GM19467 (cell line): ENCODE measurements around the gene ZC3H12A.
A peak's percentile ranks its signal among the peaks of the same experiment; 100 is the strongest.

Experiments
- ATAC-seq: cut with Tn5 transposase; IDR thresholded peaks from one replicate; pipeline ENCODE4 v1.9.1; 2021; ENCODE audit warnings: mild to moderate bottlenecking, moderate library complexity; ENCODE audit not compliant: unreplicated experiment

The ZC3H12A gene

DNA sequence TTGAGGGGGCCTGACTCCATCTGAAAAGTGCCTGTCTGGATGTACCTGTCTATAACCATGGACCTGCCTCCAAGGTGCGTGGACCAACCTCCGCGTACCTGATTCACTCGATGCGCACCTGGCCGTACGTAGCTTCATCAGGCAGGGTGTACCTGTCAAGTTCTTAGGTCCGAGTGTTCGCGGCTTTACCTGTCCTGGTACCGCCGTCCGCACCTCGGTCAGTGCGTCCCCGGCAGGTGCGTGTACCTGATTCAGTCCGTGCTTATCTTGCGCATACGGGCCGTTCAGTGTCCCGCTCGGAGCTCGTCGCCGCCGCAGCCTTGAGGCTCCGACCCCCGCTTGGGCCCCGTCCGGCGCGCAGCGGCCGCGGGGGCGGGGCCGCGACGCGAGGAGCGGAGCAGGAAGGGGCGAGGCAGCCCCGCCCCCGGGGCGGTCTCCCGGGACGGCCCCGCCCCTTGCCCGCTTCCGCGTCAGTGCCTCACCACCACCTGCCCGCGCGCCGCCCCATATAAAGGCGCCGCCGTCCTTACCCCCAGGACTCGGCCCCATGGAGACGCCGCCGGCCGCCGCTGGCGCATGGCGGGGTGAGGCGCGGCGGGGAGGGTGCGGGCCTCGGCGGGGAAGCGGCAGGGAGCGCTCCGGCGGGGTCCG lies at the start of gene ZC3H12A:
TSS of gene ZC3H12A (plus strand) at position 535 of the 651 bp plus-strand sequence. CDS start 917 bp downstream, outside the sequence.
- ATAC-seq = peak; percentile 55

DNA sequence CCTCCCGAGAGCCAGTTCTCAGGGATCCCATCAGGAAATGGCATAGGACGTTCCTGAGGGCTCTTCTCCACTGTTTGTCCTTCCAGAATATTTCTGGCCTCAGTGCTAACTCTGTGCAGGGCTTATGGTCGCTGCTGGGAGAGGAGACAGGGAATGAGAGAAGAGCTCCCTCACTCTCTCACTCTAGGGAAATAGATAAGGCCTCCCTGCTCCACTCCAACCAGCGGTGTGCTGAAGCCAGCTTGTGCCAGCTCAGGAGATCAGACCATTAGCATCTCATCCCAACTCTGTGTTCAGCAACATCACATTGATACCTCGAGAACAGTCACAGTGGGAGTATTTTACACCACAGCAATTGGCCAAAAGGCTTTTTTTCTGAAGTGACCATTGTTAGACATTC lies 49.2 kb upstream of the ZC3H12A start:
- ATAC-seq = no peak

GRCh38 chr1:37429029-37429428 lies 45.4 kb upstream of the ZC3H12A start:
- no peak for ATAC-seq

- ATAC-seq = no peak
Measured at GRCh38 chr1:37430103-37430985, 44.0 kb upstream of the ZC3H12A start.

DNA sequence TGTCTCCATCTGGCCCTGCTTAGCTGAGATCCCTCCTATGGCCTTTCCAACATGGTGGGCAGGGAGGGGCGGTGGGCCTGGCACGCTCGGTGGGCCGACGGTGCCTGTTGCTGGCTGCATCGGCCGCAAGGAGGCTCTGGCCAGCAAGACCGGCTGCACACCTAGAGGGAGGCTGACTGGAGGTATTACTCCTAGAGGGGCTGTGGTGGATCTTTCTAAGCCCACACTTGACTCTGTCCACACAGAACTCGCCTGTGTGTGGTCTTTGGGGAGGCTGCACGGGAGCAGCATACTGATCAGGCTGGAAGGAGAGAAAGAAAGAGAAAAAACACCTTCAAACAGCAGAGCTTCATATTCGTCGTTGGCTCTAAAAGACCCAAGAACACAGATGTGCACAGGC lies 41.7 kb upstream of the ZC3H12A start:
- no peak for ATAC-seq

GRCh38 chr1:37433171-37433570 lies 41.2 kb upstream of the ZC3H12A start:
- ATAC-seq = no peak

DNA sequence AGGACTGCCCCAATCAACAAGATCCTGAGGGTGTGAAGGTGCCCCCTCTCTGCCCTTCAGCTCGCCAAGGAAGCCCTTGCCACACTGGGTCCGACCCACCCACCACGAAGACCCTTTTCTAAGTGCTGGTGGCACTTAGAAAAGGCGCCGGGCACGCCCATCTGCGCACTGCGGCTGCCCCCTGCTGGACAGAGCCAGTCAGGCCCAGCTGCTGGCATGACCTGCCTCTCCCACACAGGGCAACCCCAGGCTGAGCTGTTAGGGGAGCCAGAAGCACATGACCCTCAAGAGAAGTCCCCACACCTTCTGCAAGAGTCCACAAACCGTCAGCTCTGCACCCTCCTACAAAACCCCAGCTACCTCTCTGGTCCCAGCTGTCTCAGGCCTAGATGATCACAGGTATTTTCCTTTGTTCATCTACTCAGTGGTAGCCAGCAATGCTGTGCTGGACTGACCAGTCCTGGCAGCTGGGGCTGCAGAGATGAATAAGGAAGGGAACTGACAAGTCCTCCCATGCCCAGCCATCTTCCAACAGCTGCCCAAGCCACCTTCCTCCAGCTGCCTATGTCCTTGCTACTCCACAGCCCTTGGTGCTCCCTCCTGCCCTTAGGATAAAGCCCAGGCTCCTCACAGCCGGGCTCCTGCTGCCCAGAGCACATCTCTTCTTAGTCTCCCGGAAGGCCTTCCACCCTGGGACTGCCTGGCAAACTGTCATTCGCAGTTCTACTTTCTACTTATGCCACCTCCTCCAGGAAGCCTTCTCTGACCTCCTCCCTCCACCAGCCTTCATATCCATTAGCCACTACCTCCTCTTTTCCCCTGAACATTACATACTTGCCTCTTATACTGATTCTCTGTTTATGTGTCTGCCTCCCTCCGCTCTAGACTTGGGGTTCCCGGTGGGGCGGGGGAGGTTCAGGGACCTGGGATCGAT lies 39.8 kb upstream of the ZC3H12A start:
- ATAC-seq = no peak

- ATAC-seq = no peak
Measured at GRCh38 chr1:37437087-37437486, 37.3 kb upstream of the ZC3H12A start.

GRCh38 chr1:37438037-37438868 lies 36.1 kb upstream of the ZC3H12A start:
- ATAC-seq = no peak

- no peak for ATAC-seq
Measured at GRCh38 chr1:37438869-37439343, 35.5 kb upstream of the ZC3H12A start.

GRCh38 chr1:37439349-37439995 lies 34.9 kb upstream of the ZC3H12A start:
- no peak for ATAC-seq

GRCh38 chr1:37441490-37441889 lies 32.9 kb upstream of the ZC3H12A start:
- no peak for ATAC-seq

DNA sequence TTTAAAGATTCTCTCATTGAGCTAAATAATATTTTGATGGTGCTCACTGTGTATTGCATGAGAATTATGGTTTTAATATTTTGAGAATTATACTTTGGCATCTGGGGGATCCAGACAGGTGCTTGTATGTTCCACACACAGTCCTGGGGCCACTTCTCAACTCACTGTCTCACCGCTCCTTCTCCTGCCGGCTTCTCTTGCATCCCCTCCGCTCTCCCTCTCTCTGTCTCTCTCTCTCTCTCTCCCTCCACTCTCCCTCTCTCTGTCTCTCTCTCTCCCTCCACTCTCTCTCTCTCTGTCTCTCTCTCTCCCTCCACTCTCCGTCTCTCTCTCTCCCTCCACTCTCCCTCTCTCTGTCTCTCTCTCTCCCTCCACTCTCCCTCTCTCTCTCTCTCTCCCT lies 32.2 kb upstream of the ZC3H12A start:
- ATAC-seq = no peak

DNA sequence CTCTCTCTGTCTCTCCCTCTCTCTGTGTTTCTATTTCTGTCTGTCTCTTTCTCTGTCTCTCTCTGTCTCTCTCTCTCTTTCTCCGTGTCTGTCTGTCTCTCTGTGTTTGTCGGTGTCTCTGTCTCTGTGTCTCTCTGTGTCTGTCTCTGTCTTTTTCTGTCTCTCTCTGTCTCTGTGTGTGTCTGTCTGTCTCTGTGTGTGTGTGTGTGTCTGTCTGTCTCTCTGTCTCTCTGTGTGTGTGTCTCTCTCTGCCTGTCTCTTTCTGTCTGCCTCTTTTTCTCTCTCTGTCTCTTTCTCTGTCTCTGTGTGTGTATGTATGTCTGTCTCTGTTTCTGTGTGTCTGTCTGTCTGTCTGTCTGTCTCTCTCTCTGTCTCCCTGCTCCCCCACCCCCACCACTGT lies 31.7 kb upstream of the ZC3H12A start:
- no peak for ATAC-seq

GRCh38 chr1:37446874-37447273 lies 27.5 kb upstream of the ZC3H12A start:
- no peak for ATAC-seq

DNA sequence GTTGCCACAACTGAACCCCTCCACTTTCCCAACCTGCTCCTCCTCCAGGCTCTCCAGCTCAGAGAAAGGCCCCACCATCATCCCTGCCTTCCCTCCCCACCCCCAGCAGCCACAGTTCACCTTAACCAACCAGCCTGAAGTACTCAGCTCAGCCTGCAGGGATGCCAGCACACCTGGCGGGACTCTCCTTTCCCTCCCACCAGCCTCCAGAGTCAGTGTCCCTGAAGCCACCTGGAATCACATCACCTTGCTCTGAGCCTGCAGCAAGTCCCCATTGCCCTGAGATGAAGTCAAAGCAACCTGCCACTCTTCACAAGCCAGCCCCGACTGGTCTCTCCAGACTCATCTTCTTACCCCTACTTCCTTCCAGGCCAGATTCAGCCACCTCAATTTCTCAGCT lies 26.2 kb upstream of the ZC3H12A start:
- ATAC-seq = no peak

DNA sequence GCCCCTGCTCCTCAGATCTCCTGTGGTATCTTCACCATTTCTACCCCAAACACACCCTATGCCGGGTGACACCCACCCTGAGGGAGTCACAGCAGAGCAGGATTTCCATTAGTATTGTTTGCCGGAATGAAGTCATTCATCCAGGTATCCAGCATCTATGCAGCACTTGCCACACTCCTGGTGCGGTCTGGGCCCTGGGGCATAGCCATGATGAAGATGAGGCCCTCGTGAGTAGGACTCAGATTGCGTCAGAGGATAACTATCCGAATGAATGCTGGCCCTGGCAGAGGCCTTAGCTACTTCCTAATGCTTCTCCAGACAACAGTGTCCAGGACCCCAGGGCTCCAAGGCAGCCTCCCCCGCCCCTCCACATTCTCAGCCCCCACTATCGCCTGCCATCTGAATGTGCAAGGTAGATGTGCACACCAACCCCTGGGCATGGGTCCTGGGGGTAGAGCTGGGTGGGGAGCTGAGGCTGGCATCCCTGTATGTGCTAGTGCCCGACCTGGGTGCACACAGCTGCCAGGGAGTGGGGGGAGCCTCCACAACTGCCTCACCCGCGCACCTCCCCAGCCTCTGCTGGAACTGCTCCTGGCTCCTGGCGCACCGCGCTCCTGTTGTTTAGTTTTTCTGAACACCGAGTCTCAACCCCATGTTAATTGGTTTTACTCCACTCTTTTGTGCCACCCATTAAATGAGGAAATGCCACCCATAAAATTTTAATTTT lies 25.5 kb upstream of the ZC3H12A start:
- no peak for ATAC-seq

DNA sequence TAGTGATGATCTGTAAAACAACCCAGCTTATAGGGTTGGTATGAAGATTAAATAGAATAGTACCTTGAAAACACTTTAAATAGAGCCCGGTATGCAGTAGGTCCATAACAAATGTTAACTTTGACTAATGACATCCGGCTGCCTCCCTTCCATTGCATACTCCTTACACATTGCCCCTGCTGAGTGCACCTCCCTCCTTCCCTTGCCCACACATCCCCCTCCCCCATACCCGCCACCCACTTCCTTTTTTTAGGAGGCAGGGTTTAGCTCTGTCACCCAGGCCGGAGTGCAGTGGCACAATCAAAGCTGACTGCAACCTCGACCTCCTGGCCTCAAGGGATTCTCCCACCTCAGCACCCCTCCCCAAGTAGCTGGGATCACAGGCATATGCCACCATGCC lies 24.4 kb upstream of the ZC3H12A start:
- ATAC-seq = no peak

DNA sequence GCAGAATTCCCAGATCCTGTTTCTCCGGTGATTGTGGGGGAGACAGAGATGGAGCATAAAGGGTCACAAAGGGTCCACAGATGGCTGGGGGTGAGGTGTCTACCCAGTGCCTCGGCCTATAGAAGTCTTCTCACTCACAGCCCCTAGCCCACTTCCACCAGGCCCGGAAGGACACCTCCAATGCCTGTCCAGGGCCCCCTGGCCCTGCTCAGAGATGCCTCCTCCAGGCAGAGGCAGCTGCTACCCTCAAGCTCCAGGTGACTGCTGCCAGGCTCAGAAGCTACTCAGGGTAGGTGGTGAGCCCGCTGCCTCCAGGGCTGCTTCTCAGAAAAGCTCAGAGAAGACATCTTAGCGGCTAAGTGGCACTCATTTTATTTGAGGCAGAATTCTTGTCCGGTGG lies 22.0 kb upstream of the ZC3H12A start:
- ATAC-seq = no peak
